Right cardiac atrium (tissue), 5 donors: ENCODE measurements around the gene PTPRG. TPM values are rescaled to one million over a fixed set of nuclear protein-coding genes. Genes with fewer than 3 reads are reported as not detected.

Experiments
- ATAC-seq, 2 donors: fragments of 200-7000 bp; cut with Tn5 transposase; one replicate each; pipeline versions ENCODE4 v1.8.0 to v1.9.1; 2020; ENCODE audit warnings: moderate library complexity in 2 of 2, mild to moderate bottlenecking in 1 of 2
- DNase-seq, 3 donors: peaks; one replicate each; pipeline ENCODE4 v3.0.0-alpha.2; 2020
- H3K27ac ChIP-seq: one replicate; pipeline ENCODE4 v1.5.1; 2013; ENCODE audit warnings: mild to moderate bottlenecking, low read length, control low read depth, moderate library complexity
- H3K27me3 ChIP-seq: one replicate; pipeline ENCODE4 v1.6.1; 2013; ENCODE audit not compliant: control insufficient read depth, insufficient read depth
- H3K4me1 ChIP-seq: one replicate; pipeline ENCODE4 v1.6.1; 2013; ENCODE audit warnings: low read length; ENCODE audit not compliant: control insufficient read depth, insufficient read depth
- H3K4me3 ChIP-seq: one replicate; pipeline ENCODE4 v1.5.1; 2013; ENCODE audit warnings: low read length, control low read depth
- H3K9me3 ChIP-seq: one replicate; pipeline ENCODE4 v1.6.1; 2013; ENCODE audit warnings: low read length; ENCODE audit not compliant: control insufficient read depth
- WGBS: extraction: QIAGEN DNeasy Blood & Tissue Kit; methylation state at CpG from one replicate; pipeline ENCODE4 v1.1.7; 2013; 5-methylcytosine and 5-hydroxymethylcytosine counted together
- intact Hi-C, 4 donors: fragments of 100-400 bp; cut with DNase I; formaldehyde crosslinking; loops; one replicate each; pipeline versions ENCODE4 v1.11.0 to v1.14.0; 2022 to 2023
- long read RNA-seq, 4 donors: library from polyadenylated mRNA; unstranded; transcript quantifications; one replicate each; pipeline ENCODE4 v2.0.0, GENCODE V29; 2020 to 2021
- polyA plus RNA-seq: library from polyadenylated mRNA; stranded (reverse); fragments of 200-250 nt; gene quantifications from one replicate; pipeline ENCODE4 v1.2.3, GENCODE V29; 2013
- total RNA-seq, 4 donors: library from RNA; stranded (reverse); fragmentation: NEBNext Ultra II Directional; extraction: Animal tissue kit (Norgen Biotek cat#: 25700); gene quantifications; one replicate each; pipeline ENCODE4 v1.2.1, GENCODE V29; 2021
- donor health status: healthy with polysubstance abuse.
- donor health status: DM: no; HTN: yes; CAD: no.
- donor health status: DM: no; HTN: no; CAD: no.
- donor health status: DM: no; HTN: yes; CAD: no; lungs with severe emphysema.
- donor health status: DM: yes; HTN: yes; CAD: no.

PTPRG gene
- 10 to 100 TPM; 32.0 to 50.7 (median 34.0) TPM for total RNA-seq
- 8.6 TPM for polyA plus RNA-seq
- long read RNA-seq, donor 1, partial matches to known transcripts = 6 of 22 reads
- long read RNA-seq, donor 1, other reads (novel, unspliced or antisense) = 16 of 22 reads
- long read RNA-seq, donor 2, partial matches to known transcripts = 3 of 6 reads
- long read RNA-seq, donor 2, other reads (novel, unspliced or antisense) = 3 of 6 reads
- long read RNA-seq, donor 3, partial matches to known transcripts = 23 of 44 reads
- long read RNA-seq, donor 3, other reads (novel, unspliced or antisense) = 20 of 44 reads
- long read RNA-seq, donor 4, partial matches to known transcripts = 3 of 6 reads
- long read RNA-seq, donor 4, other reads (novel, unspliced or antisense) = 3 of 6 reads

GRCh38 chr3:61561374-61562041, at the start of gene PTPRG:
Gene PTPRG, plus strand, starts transcription at chr3:61561571. Its CDS starts 717 bp downstream, at chr3:61562288.
- peak within 1 kb of the TSS; percentile 96 for H3K27ac ChIP-seq
- H3K4me1 ChIP-seq = no peaks in the 10 kb centered on the region
- H3K27me3 ChIP-seq = no peaks in the 10 kb centered on the region
- intact Hi-C loops = loop anchor here (2.0 to 10.0 kb wide), 6 partner anchors 73 to 626 kb away; no protein-coding TSS in a partner anchor
- H3K4me3 ChIP-seq = peak within 1 kb of the TSS; percentile 81
- ATAC-seq = peak; percentile 73 to 83
- under 1% methylated on average over 74 of the region's 74 CpGs for WGBS
- DNase-seq = peak; percentile 93 to 97 (median 95)
- no peaks in the 10 kb centered on the region for H3K9me3 ChIP-seq

GRCh38 chr3:61518590-61518989, 42.8 kb upstream of the PTPRG start:
- WGBS = 100% methylated on average over 1 of the region's 1 CpG

GRCh38 chr3:61520966-61521628, 40.3 kb upstream of the PTPRG start:
- DNase-seq = no peak
- H3K27ac ChIP-seq = no peak overlapping the region
- ATAC-seq = no peak
- H3K9me3 ChIP-seq = no peaks in the 10 kb centered on the region
- intact Hi-C loops = no loop called here
- no peaks in the 10 kb centered on the region for H3K27me3 ChIP-seq
- peaks cover 2% of the 10 kb centered on the region for H3K4me1 ChIP-seq
- no peak overlapping the region for H3K4me3 ChIP-seq
- 90% methylated on average over 2 of the region's 2 CpGs for WGBS

More at GRCh38 chr3:61518590-61518989, 42.8 kb upstream of the PTPRG start:
- H3K4me1 ChIP-seq = peaks cover 2% of the 10 kb centered on the region
- H3K4me3 ChIP-seq = no peak overlapping the region
- DNase-seq (no peak), ATAC-seq (no peak)
- H3K27ac ChIP-seq = no peak overlapping the region
- intact Hi-C loops = no loop called here
- no peaks in the 10 kb centered on the region for H3K9me3 ChIP-seq
- no peaks in the 10 kb centered on the region for H3K27me3 ChIP-seq

- no peak overlapping the region for H3K4me3 ChIP-seq
- DNase-seq = no peak
- intact Hi-C loops = no loop called here
- peaks cover 2% of the 10 kb centered on the region for H3K4me1 ChIP-seq
- no peaks in the 10 kb centered on the region for H3K9me3 ChIP-seq
- H3K27ac ChIP-seq = no peak overlapping the region
- H3K27me3 ChIP-seq = no peaks in the 10 kb centered on the region
- no peak for ATAC-seq
- 55% methylated on average over 4 of the region's 4 CpGs for WGBS
Observed at GRCh38 chr3:61522060-61522459, 39.3 kb upstream of the PTPRG start.

- 38% methylated on average over 2 of the region's 2 CpGs for WGBS
- H3K27me3 ChIP-seq = no peaks in the 10 kb centered on the region
- intact Hi-C loops = no loop called here
- H3K27ac ChIP-seq = no peak overlapping the region
- peaks cover 2% of the 10 kb centered on the region for H3K4me1 ChIP-seq
- DNase-seq = no peak
- H3K4me3 ChIP-seq = no peak overlapping the region
- no peaks in the 10 kb centered on the region for H3K9me3 ChIP-seq
- peak in 1 of 2 donors; percentile 50 for ATAC-seq
Observed at GRCh38 chr3:61522626-61523025, 38.7 kb upstream of the PTPRG start.

- H3K4me1 ChIP-seq = peaks cover 2% of the 10 kb centered on the region
Observed at GRCh38 chr3:61524933-61525332, 36.4 kb upstream of the PTPRG start.

GRCh38 chr3:61526308-61526707, 35.1 kb upstream of the PTPRG start:
- DNase-seq = no peak
- Histone ChIP-seq H3K27ac (no peak overlapping the region), H3K4me3 (no peak overlapping the region), H3K4me1 (peaks cover 2% of the 10 kb centered on the region), H3K27me3 (no peaks in the 10 kb centered on the region), H3K9me3 (no peaks in the 10 kb centered on the region)
- intact Hi-C loops = no loop called here
- ATAC-seq = no peak
- WGBS = 96% methylated on average over 5 of the region's 5 CpGs

More at GRCh38 chr3:61524933-61525332, 36.4 kb upstream of the PTPRG start:
- Histone ChIP-seq H3K27ac (no peak overlapping the region), H3K4me3 (no peak overlapping the region), H3K9me3 (no peaks in the 10 kb centered on the region), H3K27me3 (no peaks in the 10 kb centered on the region)
- ATAC-seq (peak; percentile 33 to 67), DNase-seq (no peak)
- WGBS = 47% methylated on average over 4 of the region's 4 CpGs
- intact Hi-C loops = no loop called here

GRCh38 chr3:61527011-61527410, 34.4 kb upstream of the PTPRG start:
- Histone ChIP-seq H3K4me3 (no peak overlapping the region), H3K9me3 (no peaks in the 10 kb centered on the region), H3K27ac (no peak overlapping the region), H3K4me1 (peaks cover 1% of the 10 kb centered on the region), H3K27me3 (no peaks in the 10 kb centered on the region)
- WGBS = 93% methylated on average over 8 of the region's 8 CpGs
- DNase-seq (no peak), ATAC-seq (no peak)
- intact Hi-C loops = no loop called here

- ATAC-seq (no peak), DNase-seq (no peak)
- Histone ChIP-seq H3K27ac (no peak overlapping the region), H3K27me3 (no peaks in the 10 kb centered on the region), H3K4me3 (no peak overlapping the region), H3K4me1 (no peaks in the 10 kb centered on the region), H3K9me3 (no peaks in the 10 kb centered on the region)
- 24% methylated on average over 1 of the region's 1 CpG for WGBS
- intact Hi-C loops = no loop called here
Observed at GRCh38 chr3:61530355-61530754, 31.0 kb upstream of the PTPRG start.

- no peak for ATAC-seq
- no peaks in the 10 kb centered on the region for H3K4me1 ChIP-seq
- H3K27ac ChIP-seq = no peak overlapping the region
- intact Hi-C loops = no loop called here
- H3K4me3 ChIP-seq = no peak overlapping the region
- DNase-seq = no peak
- WGBS = 62% methylated on average over 2 of the region's 2 CpGs
- H3K9me3 ChIP-seq = no peaks in the 10 kb centered on the region
- H3K27me3 ChIP-seq = no peaks in the 10 kb centered on the region
Observed at GRCh38 chr3:61531528-61531927, 29.8 kb upstream of the PTPRG start.
